PFSK-1 (cell line): Measurements from ENCODE around the gene METTL16.

Experiments used
- FOXP2 ChIP-seq: optimal IDR thresholded peaks from 2 replicates; pipeline ENCODE3; 2011; ENCODE audit warnings: borderline replicate concordance, control low read depth, inconsistent platforms; ENCODE audit not compliant: insufficient read depth; ENCODE audit errors: extremely low read length, extremely low read depth
- POLR2AphosphoS5 ChIP-seq: IDR thresholded peaks from 2 replicates; pipeline ENCODE4 v1.6.1; 2012; ENCODE audit warnings: low read depth, mild to moderate bottlenecking, control low read depth, low read length, moderate library complexity
- REST ChIP-seq, 2 experiments: IDR thresholded peaks; 2 replicates each; pipeline versions ENCODE4 v1.6.1 to v1.8.0; 2011 to 2012; ENCODE audit warnings: low read depth in 2 of 2, low read length in 2 of 2, control low read depth in 1 of 2, inconsistent platforms in 1 of 2, mild to moderate bottlenecking in 1 of 2, moderate library complexity in 1 of 2; ENCODE audit not compliant: insufficient read depth in 1 of 2
- SIN3A ChIP-seq: IDR thresholded peaks from 2 replicates; pipeline ENCODE4 v1.6.1; 2012; ENCODE audit warnings: mild to moderate bottlenecking, low read length, moderate library complexity, borderline replicate concordance; ENCODE audit not compliant: insufficient read depth
- TAF1 ChIP-seq: IDR thresholded peaks from 2 replicates; pipeline ENCODE4 v1.6.1; 2012; ENCODE audit warnings: low read length, control low read depth, borderline replicate concordance; ENCODE audit not compliant: insufficient read depth

The METTL16 gene

GRCh38 chr17:2385240-2386210, 126.2 kb downstream of the METTL16 start:
- TF ChIP-seq POLR2AphosphoS5 (no peak), TAF1 (no peak), REST (IDR thresholded peaks at IDR 0.05; ENCODE audit: insufficient read depth in 1 of 2, low read depth in 2 of 2, low read length in 2 of 2) (no peak), FOXP2 (no peak), SIN3A (no peak)

GRCh38 chr17:2384439-2385127, 127.1 kb downstream of the METTL16 start:
- TF ChIP-seq TAF1 (no peak), FOXP2 (no peak), REST (IDR thresholded peaks at IDR 0.05; ENCODE audit: insufficient read depth in 1 of 2, low read depth in 2 of 2, low read length in 2 of 2) (no peak), SIN3A (no peak), POLR2AphosphoS5 (no peak)

GRCh38 chr17:2383628-2384167, 128.0 kb downstream of the METTL16 start:
- no peak for TF ChIP-seq SIN3A
- TF ChIP-seq TAF1, result no peak
- TF ChIP-seq REST (IDR thresholded peaks at IDR 0.05; ENCODE audit: insufficient read depth in 1 of 2, low read depth in 2 of 2, low read length in 2 of 2), result no peak
- TF ChIP-seq POLR2AphosphoS5, result no peak
- no peak for TF ChIP-seq FOXP2

GRCh38 chr17:2380950-2381649, 130.6 kb downstream of the METTL16 start:
- TF ChIP-seq REST (IDR thresholded peaks at IDR 0.05; ENCODE audit: insufficient read depth in 1 of 2, low read depth in 2 of 2, low read length in 2 of 2), result no peak
- 0 out of 2 replicates have a peak, but pooled peaks have one; percentile 11 for TF ChIP-seq POLR2AphosphoS5
- TF ChIP-seq FOXP2, result no peak
